Mucosa of descending colon (tissue), 3 donors: Measurements from ENCODE around the gene POLR2F. TPM values are rescaled to one million over a fixed set of nuclear protein-coding genes. Genes with fewer than 3 reads are reported as not detected.

Source experiments
- ATAC-seq: fragments of 200-7000 bp; cut with Tn5 transposase; one replicate; pipeline ENCODE4 v1.9.1; 2020; ENCODE audit warnings: mild to moderate bottlenecking, moderate library complexity
- DNase-seq, 3 donors: peaks; one replicate each; pipeline ENCODE4 v3.0.0-alpha.2; 2020
- H3K36me3 ChIP-seq: fragments of 200-600 bp; one replicate; pipeline ENCODE4 v1.8.0; 2021; ENCODE audit warnings: low read depth, mild to moderate bottlenecking
- H3K4me1 ChIP-seq: fragments of 200-600 bp; one replicate; pipeline ENCODE4 v1.8.0; 2021; ENCODE audit warnings: low read depth, mild to moderate bottlenecking
- H3K4me3 ChIP-seq: fragments of 200-600 bp; one replicate; pipeline ENCODE4 v1.8.0; 2021; ENCODE audit warnings: mild to moderate bottlenecking
- H3K9me3 ChIP-seq: fragments of 200-600 bp; one replicate; pipeline ENCODE4 v1.8.0; 2021; ENCODE audit warnings: mild to moderate bottlenecking
- CTCF ChIP-seq: fragments of 200-600 bp; IDR thresholded peaks from one replicate; pipeline ENCODE4 v1.8.0; 2022; ENCODE audit warnings: antibody characterized with exemption, mild to moderate bottlenecking
- intact Hi-C, 2 donors: fragments of 100-400 bp; cut with DNase I in 1 of 2; cut with micrococcal nuclease in 1 of 2; formaldehyde crosslinking; loops; one replicate each; pipeline versions ENCODE4 v1.11.0 to v1.11.1; 2022; cut with DNase I, micrococcal nuclease
- total RNA-seq, 3 donors: library from RNA; stranded (reverse); fragmentation: NEBNext Ultra II Directional in 2 of 3; extraction: Animal tissue kit (Norgen Biotek cat#: 25700) in 2 of 3; gene quantifications; one replicate each; pipeline versions ENCODE4 v1.2.1 to v1.2.4, GENCODE V29; 2021 to 2023
- donor health status: DM: no; HTN: no; CAD: no; lungs with moderate emphysema.
- donor health status: DM: no; HTN: no; CAD: no.
- donor health status: DM: no; HTN: yes; CAD: no.

POLR2F gene
- total RNA-seq, 3 donors from 2014 or later, result 54.4 to 69.3 (median 61.3) TPM

- intact Hi-C loops, result no loop called here
- DNase-seq (no peak), ATAC-seq (no peak)
- H3K4me1 ChIP-seq, result no peaks in the 10 kb centered on the region
- TF ChIP-seq CTCF, result no peak
- no peaks in the 10 kb centered on the region for H3K9me3 ChIP-seq
- H3K4me3 ChIP-seq, result no peak overlapping the region
- H3K36me3 ChIP-seq, result no peaks in the 10 kb centered on the region
Measured at GRCh38 chr22:37922191-37922590, 31.3 kb upstream of the POLR2F start.

- Histone ChIP-seq H3K4me3 (no peak overlapping the region), H3K4me1 (no peaks in the 10 kb centered on the region), H3K9me3 (no peaks in the 10 kb centered on the region), H3K36me3 (no peaks in the 10 kb centered on the region)
- intact Hi-C loops, result no loop called here
- DNase-seq (no peak), ATAC-seq (no peak)
- no peak for TF ChIP-seq CTCF
Measured at GRCh38 chr22:37923927-37924326, 29.6 kb upstream of the POLR2F start.

GRCh38 chr22:37924386-37925065 is 29.0 kb upstream of the POLR2F start:
- no peak for TF ChIP-seq CTCF
- Histone ChIP-seq H3K9me3 (no peaks in the 10 kb centered on the region), H3K4me3 (no peak overlapping the region), H3K4me1 (no peaks in the 10 kb centered on the region), H3K36me3 (no peaks in the 10 kb centered on the region)
- intact Hi-C loops, result no loop called here
- no peak for ATAC-seq
- no peak for DNase-seq

- Histone ChIP-seq H3K36me3 (no peaks in the 10 kb centered on the region), H3K9me3 (no peaks in the 10 kb centered on the region), H3K4me1 (no peaks in the 10 kb centered on the region), H3K4me3 (no peak overlapping the region)
- TF ChIP-seq CTCF, result no peak
- intact Hi-C loops, result no loop called here
- DNase-seq, result no peak
- ATAC-seq, result no peak
Measured at GRCh38 chr22:37925330-37925729, 28.2 kb upstream of the POLR2F start.

- no peak for ATAC-seq
- Histone ChIP-seq H3K9me3 (no peaks in the 10 kb centered on the region), H3K36me3 (no peaks in the 10 kb centered on the region), H3K4me3 (no peak overlapping the region), H3K4me1 (no peaks in the 10 kb centered on the region)
- intact Hi-C loops, result no loop called here
- no peak for TF ChIP-seq CTCF
- DNase-seq, result no peak
Measured at GRCh38 chr22:37925767-37926166, 27.7 kb upstream of the POLR2F start.

- Histone ChIP-seq H3K9me3 (no peaks in the 10 kb centered on the region), H3K36me3 (no peaks in the 10 kb centered on the region), H3K4me3 (no peak overlapping the region), H3K4me1 (no peaks in the 10 kb centered on the region)
- ATAC-seq, result no peak
- intact Hi-C loops, result no loop called here
- no peak for TF ChIP-seq CTCF
- no peak for DNase-seq
Measured at GRCh38 chr22:37926358-37926757, 27.1 kb upstream of the POLR2F start.
